T follicular helper cell (primary cell): ENCODE results near the gene TUBB3.
"Not testable (repeated sequence)": the region's sequence is repeated elsewhere in the genome, so short reads cannot be mapped to it uniquely, and the experiment has no call there.

ENCODE experiments used
- DNase-seq: peaks from one replicate; pipeline ENCODE4 v3.0.0-alpha.2; 2020; ENCODE audit warnings: low read depth

TUBB3 gene

DNA sequence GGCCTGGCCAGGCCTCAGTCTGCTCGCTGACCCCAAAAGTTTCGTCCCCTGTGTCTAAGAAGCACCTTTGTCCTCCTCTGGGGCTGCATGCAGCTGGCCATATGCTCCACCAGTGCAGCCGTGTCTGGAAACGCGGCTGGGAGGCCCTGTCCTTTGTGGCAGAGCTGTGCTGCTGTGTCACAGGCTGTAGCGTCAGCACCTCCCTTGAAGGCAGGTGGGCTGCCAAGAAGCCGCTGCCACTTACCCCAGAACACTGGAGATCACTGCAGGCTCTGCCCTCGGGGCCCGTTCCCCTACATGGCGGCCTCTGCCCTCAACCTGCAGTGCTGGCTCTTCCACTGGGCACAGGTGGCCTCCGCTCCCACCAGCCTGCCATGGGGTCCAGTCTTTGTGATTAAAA is 20.2 kb upstream of the TUBB3 start:
- DNase-seq: no peak

DNA sequence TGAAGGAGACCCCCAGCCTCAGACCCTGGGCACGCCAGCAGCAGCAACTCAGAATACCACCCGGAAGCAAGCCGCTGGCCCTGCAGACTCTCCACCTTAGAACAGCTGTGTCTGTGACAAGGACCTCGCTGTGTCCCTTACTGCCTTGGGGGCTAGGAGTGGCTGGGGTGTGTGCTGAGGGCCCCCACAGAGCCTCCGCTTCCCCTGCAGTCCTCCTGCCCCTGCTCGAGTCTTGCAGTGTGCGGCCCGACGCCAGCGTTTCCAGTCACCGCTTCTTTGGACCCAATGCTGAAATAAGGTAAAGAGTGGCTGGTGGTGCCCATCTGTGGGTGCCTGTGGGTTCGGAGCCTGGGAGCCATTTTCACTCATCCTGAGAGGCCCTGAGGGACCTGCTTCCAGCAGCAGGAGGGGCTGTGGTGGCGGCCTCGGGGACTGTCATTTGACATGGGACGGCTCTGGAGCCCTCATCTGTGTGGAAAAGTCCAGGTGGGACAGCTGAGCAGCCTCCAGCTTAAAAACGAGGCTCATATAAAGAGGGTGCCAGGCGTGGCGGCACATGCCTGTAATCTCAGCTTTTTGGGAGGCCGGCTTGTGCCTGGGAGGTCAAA is 19.1 kb upstream of the TUBB3 start:
- no peak for DNase-seq

- no peak for DNase-seq
Measured at GRCh38 chr16:89904606-89905510, 18.3 kb upstream of the TUBB3 start.

- DNase-seq: no peak
Measured at GRCh38 chr16:89905511-89906139, 17.5 kb upstream of the TUBB3 start.

DNA sequence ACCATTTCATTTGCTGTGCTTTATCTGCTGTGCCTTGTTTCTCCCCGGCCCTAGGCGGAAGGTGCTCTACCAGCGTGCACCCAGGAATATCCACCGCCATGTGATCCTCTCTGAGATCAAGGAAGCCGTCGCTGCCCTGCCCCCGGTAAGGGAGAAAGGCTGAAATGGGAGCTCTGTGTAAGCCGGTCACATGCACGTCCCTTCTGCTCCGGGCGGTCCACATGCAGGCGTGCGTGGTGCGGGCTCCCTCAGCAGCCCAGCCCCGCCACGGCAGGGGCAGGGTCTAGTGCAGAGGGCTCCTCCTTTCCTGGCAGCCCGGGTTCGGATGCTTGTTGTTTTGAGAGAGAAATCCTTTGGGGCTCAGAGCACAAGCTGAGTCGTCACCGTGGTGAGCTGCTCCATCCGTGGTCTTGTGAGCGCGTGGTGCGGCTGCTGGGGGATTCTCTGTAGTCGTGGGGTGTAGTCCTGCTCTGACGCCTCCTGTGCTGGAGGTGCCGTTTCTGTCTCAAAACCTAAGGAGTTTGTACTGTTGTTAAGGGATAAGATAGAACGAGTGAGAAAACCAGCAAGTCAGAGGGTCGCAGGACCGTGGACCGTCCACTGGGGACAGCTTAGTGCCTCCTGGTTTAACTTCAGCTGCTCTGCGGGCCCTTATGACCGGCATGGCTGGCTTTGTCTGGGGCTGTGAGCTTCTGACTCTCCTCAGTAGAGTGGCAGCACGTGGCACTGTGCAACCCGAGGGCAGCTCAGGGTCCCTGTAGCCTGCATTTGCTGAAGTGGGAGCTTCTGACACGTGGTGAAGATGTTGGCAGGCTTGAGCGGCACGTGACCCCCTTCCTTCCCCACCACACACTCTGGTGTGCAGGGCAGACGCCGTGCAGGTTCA is 16.8 kb upstream of the TUBB3 start:
- DNase-seq: no peak

DNA sequence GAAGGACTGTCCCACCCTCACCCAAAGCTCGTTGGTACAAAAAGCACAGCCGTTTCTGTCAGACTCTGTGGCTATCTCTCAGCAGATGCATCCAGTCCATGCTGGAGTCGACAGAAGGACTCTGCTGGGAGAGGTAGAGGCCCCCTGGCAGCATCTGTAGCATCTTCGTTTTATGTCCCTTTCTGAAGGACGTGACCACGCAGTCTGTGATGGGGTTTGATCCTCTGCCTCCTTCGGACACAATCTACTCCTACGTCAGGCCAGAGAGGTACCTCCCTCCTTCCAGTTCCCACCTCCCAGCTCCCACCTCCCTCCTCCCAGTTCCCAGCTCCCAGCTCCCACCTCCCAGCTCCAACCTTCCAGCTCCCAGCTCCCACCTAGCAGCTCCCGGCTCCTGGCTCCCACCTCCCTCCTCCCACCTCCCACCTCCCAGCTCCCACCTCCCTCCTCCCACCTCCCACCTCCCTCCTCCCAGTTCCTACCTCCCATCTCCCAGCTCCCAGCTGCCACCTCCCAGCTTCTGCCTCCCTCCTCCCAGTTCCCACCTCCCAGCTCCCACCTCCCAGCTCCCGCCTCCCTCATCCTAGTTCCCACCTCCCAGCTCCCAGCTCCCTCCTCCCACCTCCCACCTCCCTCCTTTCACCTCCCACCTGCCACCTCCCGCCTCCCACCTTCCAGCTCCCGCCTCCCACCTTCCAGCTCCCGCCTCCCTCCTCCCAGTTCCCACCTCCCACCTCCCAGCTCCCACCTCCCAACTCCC is 15.9 kb upstream of the TUBB3 start:
- no peak for DNase-seq

GRCh38 chr16:89908236-89908635 is 14.9 kb upstream of the TUBB3 start:
- DNase-seq: no peak

- DNase-seq: peak; percentile 52
Measured at GRCh38 chr16:89909777-89910716, 13.1 kb upstream of the TUBB3 start.

GRCh38 chr16:89910717-89911354 is 12.3 kb upstream of the TUBB3 start:
- no peak for DNase-seq

GRCh38 chr16:89911375-89911774 is 11.8 kb upstream of the TUBB3 start:
- DNase-seq: no peak

DNA sequence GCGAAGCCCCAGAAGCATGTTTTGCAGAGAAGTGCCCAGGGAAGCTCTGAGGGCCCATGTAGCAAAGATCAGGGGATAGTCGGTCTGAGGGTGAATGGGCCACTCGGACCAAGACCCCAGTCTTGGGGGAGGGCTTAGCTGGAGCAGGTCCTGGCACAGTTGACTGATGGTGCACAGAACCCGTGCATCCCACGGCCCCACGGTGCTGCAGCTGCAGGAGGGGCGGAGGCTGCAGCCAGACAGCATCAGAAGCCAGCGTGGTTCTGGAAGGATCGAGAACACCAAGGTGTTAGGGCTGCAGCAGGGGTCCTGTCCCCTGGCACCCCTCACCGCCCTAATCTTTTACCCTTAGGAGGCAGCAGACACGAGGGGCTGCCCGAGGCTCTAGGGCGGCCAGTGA is 11.0 kb upstream of the TUBB3 start:
- no peak for DNase-seq

DNA sequence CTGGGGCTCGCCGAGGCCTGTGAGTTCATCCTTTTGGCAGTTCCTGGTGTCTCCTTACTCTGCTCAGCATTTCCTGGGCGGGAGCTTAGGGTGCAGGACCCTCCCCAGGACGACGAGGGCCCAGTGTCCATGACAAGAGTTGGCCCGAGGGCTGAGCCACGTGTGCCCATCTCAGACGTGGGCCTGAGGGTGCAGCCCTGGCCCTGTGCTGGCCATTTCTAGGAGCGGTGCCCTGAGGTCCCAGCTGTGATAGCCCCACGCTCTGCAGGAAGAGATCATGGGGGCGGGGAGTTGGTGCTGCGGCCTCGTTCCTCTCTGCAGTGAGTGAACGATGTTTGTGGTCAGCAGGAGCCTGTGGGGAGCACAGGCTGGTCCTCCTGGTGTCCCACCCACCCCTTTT is 10.5 kb upstream of the TUBB3 start:
- no peak for DNase-seq

DNA sequence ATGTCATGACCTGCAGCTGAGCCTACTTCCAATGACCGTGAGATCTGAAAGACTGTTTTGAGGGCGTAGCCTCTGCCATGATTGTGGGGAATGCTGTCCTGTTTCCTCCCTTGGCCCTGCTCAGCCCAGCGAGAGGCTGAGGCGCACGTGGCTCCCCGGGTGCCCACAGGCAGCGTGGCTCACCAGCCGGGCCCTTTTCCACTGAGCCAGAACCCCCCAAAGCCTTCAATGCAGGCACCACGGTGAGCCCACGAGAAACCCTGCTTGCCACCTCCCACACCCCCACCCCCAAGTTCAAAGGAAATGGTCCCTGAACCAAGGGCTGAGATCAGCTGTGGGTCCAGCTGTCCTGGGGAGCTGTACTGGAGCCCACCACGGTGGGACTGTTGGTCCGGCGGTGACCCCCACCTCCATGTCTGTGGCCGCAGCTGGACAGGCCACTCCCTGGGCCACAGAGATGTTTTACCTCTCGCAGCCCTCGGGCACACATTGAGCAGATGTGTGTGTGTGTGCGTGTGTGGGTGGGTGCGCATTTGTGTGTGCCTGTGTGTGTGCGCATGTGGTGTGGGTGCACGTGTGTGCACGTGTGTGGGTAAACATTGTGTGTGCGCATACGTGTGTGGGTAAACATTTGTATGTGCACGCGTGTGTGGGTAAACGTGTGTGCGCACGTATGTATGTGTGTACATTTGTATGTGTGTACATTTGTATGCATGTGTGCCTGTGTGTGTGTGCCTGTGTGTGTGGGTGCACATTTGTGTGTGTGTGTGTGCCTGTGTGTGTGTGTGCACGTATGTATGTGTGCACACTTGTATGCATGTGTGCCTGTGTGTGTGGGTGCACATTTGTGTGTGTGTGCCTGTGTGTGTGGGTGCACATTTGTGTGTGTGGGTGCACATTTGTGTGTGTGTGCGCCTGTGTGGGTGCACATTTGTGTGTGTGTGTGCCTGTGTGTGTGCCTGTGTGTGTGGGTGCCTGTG is 9.4 kb upstream of the TUBB3 start:
- no peak for DNase-seq

DNA sequence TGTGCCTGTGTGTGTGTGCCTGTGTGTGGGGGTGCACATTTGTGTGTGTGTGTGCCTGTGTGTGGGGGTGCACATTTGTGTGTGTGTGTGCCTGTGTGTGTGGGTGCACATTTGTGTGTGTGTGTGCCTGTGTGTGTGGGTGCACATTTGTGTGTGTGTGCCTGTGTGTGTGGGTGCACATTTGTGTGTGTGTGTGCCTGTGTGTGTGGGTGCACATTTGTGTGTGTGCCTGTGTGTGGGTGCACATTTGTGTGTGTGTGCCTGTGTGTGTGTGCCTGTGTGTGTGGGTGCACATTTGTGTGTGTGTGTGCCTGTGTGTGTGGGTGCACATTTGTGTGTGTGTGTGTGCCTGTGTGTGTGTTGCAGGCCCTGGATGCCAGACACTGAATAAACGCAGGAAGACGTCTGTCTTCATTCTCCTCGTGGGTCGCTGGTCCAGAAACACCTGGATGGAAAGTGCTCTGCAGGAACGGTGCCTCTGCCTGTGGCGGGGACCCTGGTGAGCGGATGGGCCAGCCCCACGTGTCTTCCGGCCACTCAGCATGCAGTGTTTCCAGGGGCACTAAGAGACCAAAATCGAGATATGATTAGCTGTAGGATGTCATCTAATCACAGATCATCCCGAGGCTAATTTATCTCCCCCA is 8.4 kb upstream of the TUBB3 start:
- DNase-seq: not testable (repeated sequence)

- no peak for DNase-seq
Measured at GRCh38 chr16:89915303-89916232, 7.6 kb upstream of the TUBB3 start.

DNA sequence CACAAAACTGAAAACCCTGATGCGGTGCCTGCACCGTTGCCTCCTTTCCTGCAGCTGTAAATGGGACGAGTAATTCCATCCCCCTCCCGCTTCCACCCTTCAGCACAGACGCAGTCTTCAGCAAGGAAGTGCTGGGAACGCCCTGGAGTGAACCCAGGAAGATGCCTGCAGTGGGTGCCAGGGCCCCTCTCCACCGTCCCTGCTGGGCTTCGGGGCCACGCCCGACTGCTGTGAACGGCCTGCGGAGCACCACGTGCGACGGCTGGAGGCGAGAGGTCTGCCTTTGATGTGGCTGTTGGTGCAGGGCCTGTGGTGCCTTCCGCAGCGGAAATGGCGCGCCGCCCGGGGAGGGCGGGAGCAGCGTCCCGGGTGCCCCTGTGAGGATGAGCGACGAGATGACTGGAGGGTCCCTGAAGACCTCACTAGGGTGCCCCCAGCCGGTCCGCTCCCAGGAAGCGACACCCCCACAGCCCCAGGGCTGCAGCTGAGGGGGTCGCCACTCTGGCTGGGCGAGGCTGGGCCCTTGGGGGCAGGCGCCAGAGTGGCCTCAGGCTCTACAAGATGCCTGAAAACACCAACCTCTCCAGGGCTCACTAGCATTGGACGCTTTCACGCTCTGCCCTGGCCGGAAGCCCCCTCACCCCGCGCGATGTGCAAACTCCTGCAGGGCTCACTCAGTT is 5.2 kb upstream of the TUBB3 start:
- peak; percentile 41 for DNase-seq
